Keratinocyte (primary cell): Measurements from ENCODE around the gene CBFA2T3.

Experiments used
- CTCF ChIP-seq, 3 experiments: IDR thresholded peaks in 1 of 3; conservative IDR thresholded peaks in 1 of 3; optimal IDR thresholded peaks in 1 of 3; 2 replicates in 2 of 3; 3 replicates in 1 of 3; pipeline versions ENCODE3 to v1.5.1; 2011; ENCODE audit warnings: low read length in 3 of 3, mild to moderate bottlenecking in 3 of 3, moderate library complexity in 2 of 3, control low read depth in 1 of 3, inconsistent platforms in 1 of 3; ENCODE audit not compliant: insufficient read depth in 2 of 3; ENCODE audit errors: extremely low read depth in 1 of 3
- EZH2 ChIP-seq: IDR thresholded peaks from one replicate; pipeline ENCODE4 v1.6.1; 2012; ENCODE audit warnings: inconsistent platforms, mild to moderate bottlenecking, low read length, moderate library complexity

GRCh38 chr16:88875703-88876234, 101.2 kb downstream of the CBFA2T3 start:
- TF ChIP-seq CTCF (optimal IDR thresholded peaks at IDR 0.05 in 1 of 3, IDR thresholded peaks at IDR 0.05 in 1 of 3, conservative IDR thresholded peaks at IDR 0.05 in 1 of 3; ENCODE audit: extremely low read depth in 1 of 3, insufficient read depth in 2 of 3, low read length in 3 of 3) (no peak), EZH2 (no peak)
